ENCODE data around the gene DCTD. TPM values are rescaled to one million over a fixed set of nuclear protein-coding genes. Genes with fewer than 3 reads are reported as not detected.

DCTD gene
- total and polyA plus RNA-seq, 10 of the 15 experiments (the other 5 are each of a cell fraction or from before 2014, with no cell fraction given) = 37.8 to 137 (median 92.1) TPM

DNA sequence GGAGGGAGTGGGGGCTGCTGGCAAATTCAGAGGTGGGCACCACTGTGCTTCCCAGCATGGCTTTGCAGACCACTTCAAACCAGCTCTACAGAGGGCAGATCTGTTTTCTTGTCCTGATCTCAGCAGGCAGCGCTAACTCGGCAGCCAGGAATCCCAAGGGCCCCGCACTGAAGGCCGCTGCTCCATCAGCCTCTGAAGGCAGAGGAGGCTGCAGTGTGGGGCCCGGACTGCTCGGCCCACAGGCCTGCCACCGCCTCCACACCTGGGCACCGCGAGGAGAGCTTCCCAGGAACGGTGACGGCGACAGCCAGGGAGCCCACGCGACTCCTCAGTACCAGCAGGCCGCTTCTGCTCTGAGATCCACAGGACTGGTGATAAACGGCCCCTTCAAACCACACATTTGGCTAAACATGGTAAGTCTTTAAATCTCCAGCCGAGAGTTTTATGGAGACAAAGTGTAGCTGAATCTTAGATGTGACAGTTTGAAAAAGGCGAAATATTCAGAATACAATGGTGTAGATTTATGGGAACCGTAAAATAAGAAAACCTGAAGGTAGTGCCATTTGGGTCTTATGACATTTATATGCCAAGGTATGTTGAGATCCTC lies 23.6 kb downstream of the DCTD start (continued):
- TF ChIP-seq, protein P1, sequence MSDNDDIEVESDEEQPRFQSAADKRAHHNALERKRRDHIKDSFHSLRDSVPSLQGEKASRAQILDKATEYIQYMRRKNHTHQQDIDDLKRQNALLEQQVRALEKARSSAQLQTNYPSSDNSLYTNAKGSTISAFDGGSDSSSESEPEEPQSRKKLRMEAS (IDR thresholded peaks at IDR 0.05; ENCODE audit: low read depth, low read length) = no peak

DNA sequence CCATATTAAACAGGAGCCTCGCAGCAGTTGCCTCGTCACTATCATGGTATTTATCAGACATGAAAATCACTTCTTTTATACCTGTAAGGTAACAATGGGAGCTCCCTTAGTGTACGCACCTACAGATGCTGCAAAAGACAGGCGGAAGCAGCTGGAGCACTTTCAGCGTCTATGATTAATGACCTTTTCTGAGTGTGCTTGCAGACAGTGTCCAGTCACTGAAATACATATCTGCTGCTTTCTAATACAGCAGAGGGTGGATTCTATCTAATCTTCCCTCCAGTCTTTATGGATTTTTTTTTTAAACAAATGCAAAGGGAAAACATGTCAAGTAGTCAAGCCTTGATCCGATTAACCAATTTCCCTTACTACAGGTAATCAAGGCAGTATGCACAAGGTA lies 24.1 kb downstream of the DCTD start:
- no TSS peak for BruUV-seq (replicated peaks)
- SMC1A ChIA-PET (ENCODE audit: uncharacterized antibody, unreplicated experiment) = no interaction called here
- H3K79me2 ChIP-seq (ENCODE audit: control insufficient read depth, insufficient read depth, low read length) = no peaks in the 10 kb centered on the region
- no peak for DNase-seq (ENCODE audit: low read depth, low spot score)
- no peak overlapping the region for H3K27ac ChIP-seq (ENCODE audit: control insufficient read depth, insufficient read depth)
- WGBS (ENCODE audit: insufficient coverage, insufficient replicate concordance, low lambda C conversion rate, missing lambda C conversion rate) = 95% methylated on average over 6 of the region's 6 CpGs
- H3K4me3 ChIP-seq = no peak overlapping the region
- no peaks in the 10 kb centered on the region for H4K20me1 ChIP-seq (ENCODE audit: control insufficient read depth, insufficient read depth)
- H3K4me1 ChIP-seq (ENCODE audit: control insufficient read depth, insufficient read depth, low read length) = no peaks in the 10 kb centered on the region
- no peak for FAIRE-seq
- intact Hi-C loops (cut with micrococcal nuclease; ENCODE audit: unreplicated experiment) (no loop called here), in situ Hi-C loops (cut with MboI) (no loop called here)
- H3K4me2 ChIP-seq (ENCODE audit: control insufficient read depth, insufficient read depth) = no peak overlapping the region
- POLR2A ChIA-PET = no interaction called here
- CTCF ChIA-PET = interaction anchor here (5.4 kb wide), 1 partner anchor 33 kb away, joined by 26 read pairs; no protein-coding TSS in a partner anchor
- no peak overlapping the region for H3K9ac ChIP-seq (ENCODE audit: control insufficient read depth, insufficient read depth, low read length)
- RAD21 ChIA-PET (ENCODE audit: unreplicated experiment) = no interaction called here
- no peak overlapping the region for H2AFZ ChIP-seq (ENCODE audit: control insufficient read depth, low read depth, low read length)
- H3K36me3 ChIP-seq (ENCODE audit: control insufficient read depth in 2 of 2, insufficient read depth in 2 of 2, low read length in 1 of 2) = peaks cover 33 to 40% of the 10 kb centered on the region in 2 experiments
- TF ChIP-seq NFYB (IDR thresholded peaks at IDR 0.05; ENCODE audit: insufficient read depth, low read depth, low read length) (no peak), JUND (IDR thresholded peaks at IDR 0.05; ENCODE audit: low read depth, low read length) (no peak), PAX5 (IDR thresholded peaks at IDR 0.05; ENCODE audit: borderline replicate concordance, low read depth, low read length) (no peak), POLR2A (IDR thresholded peaks at IDR 0.05; ENCODE audit: low read depth, low read length) (no peak), MYB (IDR thresholded peaks at IDR 0.05; ENCODE audit: borderline replicate concordance, low read depth, low read length) (no peak), TCF3 (IDR thresholded peaks at IDR 0.05; ENCODE audit: borderline replicate concordance, insufficient read depth, low read depth, low read length) (no peak), PML (IDR thresholded peaks at IDR 0.05; ENCODE audit: low read length) (no peak), STAT3 (IDR thresholded peaks at IDR 0.05; ENCODE audit: low read depth, low read length) (no peak), MYC (IDR thresholded peaks at IDR 0.05; ENCODE audit: insufficient read depth, insufficient read length, insufficient replicate concordance, low read length, severe bottlenecking) (no peak), EP300 (IDR thresholded peaks at IDR 0.05; ENCODE audit: borderline replicate concordance in 1 of 2, control insufficient read depth in 1 of 2, low read depth in 2 of 2, low read length in 2 of 2) (no peak), ZNF622 (IDR thresholded peaks at IDR 0.05) (no peak), CHD2 (IDR thresholded peaks at IDR 0.05; ENCODE audit: borderline replicate concordance, low read depth, low read length) (no peak), EZH2 (IDR thresholded peaks at IDR 0.05; ENCODE audit: borderline replicate concordance, control insufficient read depth, low read depth, low read length) (no peak), IRF4 (IDR thresholded peaks at IDR 0.05; ENCODE audit: low read depth, low read length) (no peak)
- TF ChIP-seq, protein P2, sequence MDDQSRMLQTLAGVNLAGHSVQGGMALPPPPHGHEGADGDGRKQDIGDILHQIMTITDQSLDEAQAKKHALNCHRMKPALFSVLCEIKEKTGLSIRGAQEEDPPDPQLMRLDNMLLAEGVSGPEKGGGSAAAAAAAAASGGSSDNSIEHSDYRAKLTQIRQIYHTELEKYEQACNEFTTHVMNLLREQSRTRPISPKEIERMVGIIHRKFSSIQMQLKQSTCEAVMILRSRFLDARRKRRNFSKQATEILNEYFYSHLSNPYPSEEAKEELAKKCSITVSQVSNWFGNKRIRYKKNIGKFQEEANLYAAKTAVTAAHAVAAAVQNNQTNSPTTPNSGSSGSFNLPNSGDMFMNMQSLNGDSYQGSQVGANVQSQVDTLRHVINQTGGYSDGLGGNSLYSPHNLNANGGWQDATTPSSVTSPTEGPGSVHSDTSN (IDR thresholded peaks at IDR 0.05; ENCODE audit: insufficient replicate concordance, low read depth, low read length) = no peak
- TF ChIP-seq, protein P3, sequence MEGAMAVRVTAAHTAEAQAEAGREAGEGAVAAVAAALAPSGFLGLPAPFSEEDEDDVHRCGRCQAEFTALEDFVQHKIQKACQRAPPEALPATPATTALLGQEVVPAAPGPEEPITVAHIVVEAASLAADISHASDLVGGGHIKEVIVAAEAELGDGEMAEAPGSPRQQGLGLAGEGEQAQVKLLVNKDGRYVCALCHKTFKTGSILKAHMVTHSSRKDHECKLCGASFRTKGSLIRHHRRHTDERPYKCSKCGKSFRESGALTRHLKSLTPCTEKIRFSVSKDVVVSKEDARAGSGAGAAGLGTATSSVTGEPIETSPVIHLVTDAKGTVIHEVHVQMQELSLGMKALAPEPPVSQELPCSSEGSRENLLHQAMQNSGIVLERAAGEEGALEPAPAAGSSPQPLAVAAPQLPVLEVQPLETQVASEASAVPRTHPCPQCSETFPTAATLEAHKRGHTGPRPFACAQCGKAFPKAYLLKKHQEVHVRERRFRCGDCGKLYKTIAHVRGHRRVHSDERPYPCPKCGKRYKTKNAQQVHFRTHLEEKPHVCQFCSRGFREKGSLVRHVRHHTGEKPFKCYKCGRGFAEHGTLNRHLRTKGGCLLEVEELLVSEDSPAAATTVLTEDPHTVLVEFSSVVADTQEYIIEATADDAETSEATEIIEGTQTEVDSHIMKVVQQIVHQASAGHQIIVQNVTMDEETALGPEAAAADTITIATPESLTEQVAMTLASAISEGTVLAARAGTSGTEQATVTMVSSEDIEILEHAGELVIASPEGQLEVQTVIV (IDR thresholded peaks at IDR 0.05; ENCODE audit: borderline replicate concordance, partially characterized antibody) = no peak
- no peaks in the 10 kb centered on the region for H3K27me3 ChIP-seq (replicated peaks in 1 of 2; ENCODE audit: control insufficient read depth in 2 of 2, insufficient read depth in 2 of 2, low read length in 1 of 2)
- ATAC-seq = no peak
- no peaks in the 10 kb centered on the region for H3K9me3 ChIP-seq (replicated peaks; ENCODE audit: control insufficient read depth, insufficient read depth, low read length)
